HuH-7 (cell line): ENCODE results near the gene PBXIP1.
"Not testable (repeated sequence)": the region's sequence is repeated elsewhere in the genome, so short reads cannot be mapped to it uniquely, and the experiment has no call there.

Source experiments
- DNase-seq: peaks from one replicate; pipeline ENCODE4 v3.0.0; 2011; ENCODE audit warnings: low spot score

PBXIP1 gene

GRCh38 chr1:154994269-154994587, 38.3 kb upstream of the PBXIP1 start:
- no peak for DNase-seq

GRCh38 chr1:154993572-154994268, 37.8 kb upstream of the PBXIP1 start, which contains the start of gene LENEP:
Gene LENEP, plus strand, starts transcription at chr1:154993586. Its CDS starts 22 bp downstream, at chr1:154993608.
- no peak for DNase-seq

GRCh38 chr1:154992721-154993571, 37.0 kb upstream of the PBXIP1 start:
- DNase-seq = no peak

GRCh38 chr1:154990276-154990675, 34.4 kb upstream of the PBXIP1 start:
- DNase-seq = no peak

GRCh38 chr1:154989195-154989860, 33.4 kb upstream of the PBXIP1 start:
- no peak for DNase-seq

- DNase-seq = no peak
These were observed 32.4 kb upstream of the PBXIP1 start for GRCh38 chr1:154988058-154988954.

- no peak for DNase-seq
These were observed 31.4 kb upstream of the PBXIP1 start for GRCh38 chr1:154987326-154987725.

- DNase-seq = not testable (repeated sequence)
These were observed 30.8 kb upstream of the PBXIP1 start for GRCh38 chr1:154986736-154987135.

- no peak for DNase-seq
These were observed 28.0 kb upstream of the PBXIP1 start for GRCh38 chr1:154983776-154984466.

GRCh38 chr1:154982897-154983648, 27.2 kb upstream of the PBXIP1 start, which contains the start of gene FLAD1:
Gene FLAD1, plus strand, starts transcription at chr1:154983344. Its CDS starts 351 bp downstream, at chr1:154983695.
- DNase-seq = peak; percentile 97

- no peak for DNase-seq
These were observed 26.4 kb upstream of the PBXIP1 start for GRCh38 chr1:154982341-154982740.

- DNase-seq = no peak
These were observed 22.5 kb upstream of the PBXIP1 start for GRCh38 chr1:154978360-154978759.

- DNase-seq = not testable (repeated sequence)
These were observed 21.9 kb upstream of the PBXIP1 start for GRCh38 chr1:154977762-154978161.

GRCh38 chr1:154975409-154976059, 19.6 kb upstream of the PBXIP1 start:
- no peak for DNase-seq

- DNase-seq = peak; percentile 78
These were observed 19.0 kb upstream of the PBXIP1 start for GRCh38 chr1:154974808-154975408.

GRCh38 chr1:154974102-154974807, 18.4 kb upstream of the PBXIP1 start, which contains the start of gene CKS1B:
Gene CKS1B, plus strand, starts transcription at chr1:154974681. Its CDS starts 65 bp downstream, at chr1:154974746.
- DNase-seq = peak; percentile 93

GRCh38 chr1:154973344-154974101, 17.6 kb upstream of the PBXIP1 start:
- peak; percentile 74 for DNase-seq
